DOHH2 (cell line): ENCODE measurements around the gene BFSP1.

Source experiments
- H3F3A ChIP-seq: fragments of 200-600 bp; sonication (generic), shearing (Covaris generic); 2 replicates; pipeline ENCODE4 v1.6.0; 2016; ENCODE audit warnings: antibody characterized with exemption, mild to moderate bottlenecking; ENCODE audit not compliant: control insufficient read depth, insufficient read depth
- H3K27ac ChIP-seq: fragments of 200-600 bp; sonication (generic); 2 replicates; pipeline ENCODE4 v1.5.1; 2014; ENCODE audit warnings: low read depth, mild to moderate bottlenecking, low read length, moderate library complexity
- H3K27me3 ChIP-seq: fragments of 200-600 bp; sonication (generic); 2 replicates; pipeline ENCODE4 v1.6.1; 2014; ENCODE audit warnings: mild to moderate bottlenecking, low read length, mixed read lengths; ENCODE audit not compliant: control insufficient read depth
- H3K36me3 ChIP-seq: fragments of 200-600 bp; sonication (generic); 2 replicates; pipeline ENCODE4 v1.6.1; 2014; ENCODE audit warnings: mild to moderate bottlenecking, low read length, moderate library complexity, mixed read lengths; ENCODE audit not compliant: control insufficient read depth
- H3K4me1 ChIP-seq: fragments of 200-600 bp; sonication (generic); 2 replicates; pipeline ENCODE4 v1.6.1; 2014; ENCODE audit warnings: mild to moderate bottlenecking, low read length, mixed read lengths; ENCODE audit not compliant: control insufficient read depth
- H3K4me2 ChIP-seq: fragments of 200-600 bp; sonication (generic); 2 replicates; pipeline ENCODE4 v1.6.0; 2014; ENCODE audit warnings: mild to moderate bottlenecking, low read length, moderate library complexity
- H3K4me3 ChIP-seq: fragments of 200-600 bp; sonication (generic); 2 replicates; pipeline ENCODE4 v1.5.1; 2014; ENCODE audit warnings: mild to moderate bottlenecking, low read length, mixed read lengths
- H3K79me2 ChIP-seq: fragments of 200-600 bp; sonication (generic); 2 replicates; pipeline ENCODE4 v1.6.1; 2014; ENCODE audit warnings: mild to moderate bottlenecking, low read length, mixed read lengths; ENCODE audit not compliant: control insufficient read depth
- H3K9me2 ChIP-seq: fragments of 200-600 bp; sonication (generic); replicated peaks from 2 replicates; pipeline ENCODE4 v1.6.1; 2014; ENCODE audit warnings: mild to moderate bottlenecking, low read length, mixed read lengths; ENCODE audit not compliant: control insufficient read depth
- H3K9me3 ChIP-seq: fragments of 200-600 bp; sonication (generic); 2 replicates; pipeline ENCODE4 v1.6.1; 2014; ENCODE audit warnings: antibody characterized with exemption, low read length, mixed read lengths; ENCODE audit not compliant: control insufficient read depth, insufficient read depth
- H4K20me1 ChIP-seq: fragments of 200-600 bp; sonication (generic); 2 replicates; pipeline ENCODE4 v1.6.0; 2014; ENCODE audit warnings: low read depth, mild to moderate bottlenecking, antibody characterized with exemption, low read length, moderate library complexity; ENCODE audit not compliant: control insufficient read depth, insufficient read depth
- CTCF ChIP-seq: fragments of 200-600 bp; sonication (generic); IDR thresholded peaks from one replicate; pipeline ENCODE4 v1.5.1; 2014; ENCODE audit warnings: antibody characterized with exemption, mild to moderate bottlenecking, low read depth, low read length; ENCODE audit not compliant: poor library complexity, severe bottlenecking
- EZH2phosphoT487 ChIP-seq: fragments of 200-600 bp; sonication (generic); IDR thresholded peaks from 2 replicates; pipeline ENCODE4 v1.6.1; 2017; ENCODE audit warnings: borderline replicate concordance, mild to moderate bottlenecking, antibody characterized with exemption, low read length, moderate library complexity, mixed read lengths

The BFSP1 gene

GRCh38 chr20:17559338-17559737 is 28.2 kb upstream of the BFSP1 start:
- TF ChIP-seq EZH2phosphoT487, result no peak
- no peak for TF ChIP-seq CTCF
- Histone ChIP-seq H3K4me3 (no peak overlapping the region), H3F3A (no peaks in the 10 kb centered on the region), H3K36me3 (no peaks in the 10 kb centered on the region), H3K27me3 (0 out of 2 replicates have a peak, but pooled peaks cover 4% of the 10 kb centered on the region), H3K4me1 (no peaks in the 10 kb centered on the region), H3K4me2 (no peak overlapping the region), H3K27ac (no peak overlapping the region), H3K9me3 (no peaks in the 10 kb centered on the region), H3K9me2 (no peaks in the 10 kb centered on the region), H4K20me1 (no peaks in the 10 kb centered on the region), H3K79me2 (no peaks in the 10 kb centered on the region)

- no peaks in the 10 kb centered on the region for H3F3A ChIP-seq
- no peak overlapping the region for H3K4me3 ChIP-seq
Measured at GRCh38 chr20:17558941-17559304, 27.7 kb upstream of the BFSP1 start.

GRCh38 chr20:17558154-17558940 is 27.2 kb upstream of the BFSP1 start:
- Histone ChIP-seq H3K4me2 (no peak overlapping the region), H3K27me3 (0 out of 2 replicates have a peak, but pooled peaks cover 4% of the 10 kb centered on the region), H3K79me2 (no peaks in the 10 kb centered on the region), H3K36me3 (no peaks in the 10 kb centered on the region), H3K4me1 (no peaks in the 10 kb centered on the region), H4K20me1 (no peaks in the 10 kb centered on the region), H3K9me3 (no peaks in the 10 kb centered on the region), H3K27ac (no peak overlapping the region), H3K9me2 (no peaks in the 10 kb centered on the region), H3F3A (no peaks in the 10 kb centered on the region), H3K4me3 (no peak overlapping the region)
- TF ChIP-seq CTCF (no peak), EZH2phosphoT487 (no peak)

More at GRCh38 chr20:17558941-17559304, 27.7 kb upstream of the BFSP1 start:
- no peaks in the 10 kb centered on the region for H3K36me3 ChIP-seq
- no peak for TF ChIP-seq CTCF
- TF ChIP-seq EZH2phosphoT487, result no peak
- no peaks in the 10 kb centered on the region for H3K4me1 ChIP-seq
- H3K4me2 ChIP-seq, result no peak overlapping the region
- no peaks in the 10 kb centered on the region for H3K9me2 ChIP-seq
- H3K79me2 ChIP-seq, result no peaks in the 10 kb centered on the region
- no peaks in the 10 kb centered on the region for H4K20me1 ChIP-seq
- 0 out of 2 replicates have a peak, but pooled peaks cover 4% of the 10 kb centered on the region for H3K27me3 ChIP-seq
- no peak overlapping the region for H3K27ac ChIP-seq
- no peaks in the 10 kb centered on the region for H3K9me3 ChIP-seq
